ENCODE data around the gene CTU2.

DNA sequence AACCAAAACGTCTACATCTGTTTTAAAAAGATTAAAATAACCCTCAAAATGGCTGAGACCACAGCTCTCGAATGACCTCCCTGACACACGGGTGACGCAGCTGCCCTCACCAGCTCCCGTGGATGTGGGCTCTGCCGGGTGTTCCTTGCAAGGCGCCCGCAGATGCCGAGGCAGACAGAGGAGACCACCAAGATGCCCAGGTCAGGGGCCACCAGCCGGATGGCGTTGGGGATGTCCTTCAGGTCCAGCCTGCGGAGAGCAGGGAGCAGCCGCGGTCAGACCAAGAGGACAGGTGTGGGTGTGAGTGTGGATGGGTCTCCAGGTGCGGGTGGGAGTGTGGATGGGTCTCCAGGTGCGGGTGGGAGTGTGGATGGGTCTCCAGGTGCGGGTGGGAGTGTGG is 35.1 kb downstream of the CTU2 start:
- TF ChIP-seq, protein P1, sequence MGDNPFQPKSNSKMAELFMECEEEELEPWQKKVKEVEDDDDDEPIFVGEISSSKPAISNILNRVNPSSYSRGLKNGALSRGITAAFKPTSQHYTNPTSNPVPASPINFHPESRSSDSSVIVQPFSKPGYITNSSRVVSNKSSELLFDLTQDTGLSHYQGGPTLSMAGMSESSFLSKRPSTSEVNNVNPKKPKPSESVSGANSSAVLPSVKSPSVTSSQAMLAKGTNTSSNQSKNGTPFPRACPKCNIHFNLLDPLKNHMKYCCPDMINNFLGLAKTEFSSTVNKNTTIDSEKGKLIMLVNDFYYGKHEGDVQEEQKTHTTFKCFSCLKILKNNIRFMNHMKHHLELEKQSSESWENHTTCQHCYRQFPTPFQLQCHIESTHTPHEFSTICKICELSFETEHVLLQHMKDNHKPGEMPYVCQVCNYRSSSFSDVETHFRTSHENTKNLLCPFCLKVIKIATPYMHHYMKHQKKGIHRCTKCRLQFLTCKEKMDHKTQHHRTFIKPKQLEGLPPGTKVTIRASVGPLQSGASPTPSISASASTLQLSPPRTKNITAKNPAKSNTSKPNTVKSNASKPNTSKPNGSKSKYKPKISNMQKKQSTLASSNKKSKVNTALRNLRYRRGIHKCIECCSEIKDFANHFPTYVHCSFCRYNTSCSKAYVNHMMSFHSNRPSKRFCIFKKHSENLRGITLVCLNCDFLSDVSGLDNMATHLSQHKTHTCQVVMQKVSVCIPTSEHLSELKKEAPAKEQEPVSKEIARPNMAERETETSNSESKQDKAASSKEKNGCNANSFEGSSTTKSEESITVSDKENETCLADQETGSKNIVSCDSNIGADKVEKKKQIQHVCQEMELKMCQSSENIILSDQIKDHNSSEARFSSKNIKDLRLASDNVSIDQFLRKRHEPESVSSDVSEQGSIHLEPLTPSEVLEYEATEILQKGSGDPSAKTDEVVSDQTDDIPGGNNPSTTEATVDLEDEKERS (tag by site-specific recombination; IDR thresholded peaks at IDR 0.05), result no peak
- TF ChIP-seq, protein P2, sequence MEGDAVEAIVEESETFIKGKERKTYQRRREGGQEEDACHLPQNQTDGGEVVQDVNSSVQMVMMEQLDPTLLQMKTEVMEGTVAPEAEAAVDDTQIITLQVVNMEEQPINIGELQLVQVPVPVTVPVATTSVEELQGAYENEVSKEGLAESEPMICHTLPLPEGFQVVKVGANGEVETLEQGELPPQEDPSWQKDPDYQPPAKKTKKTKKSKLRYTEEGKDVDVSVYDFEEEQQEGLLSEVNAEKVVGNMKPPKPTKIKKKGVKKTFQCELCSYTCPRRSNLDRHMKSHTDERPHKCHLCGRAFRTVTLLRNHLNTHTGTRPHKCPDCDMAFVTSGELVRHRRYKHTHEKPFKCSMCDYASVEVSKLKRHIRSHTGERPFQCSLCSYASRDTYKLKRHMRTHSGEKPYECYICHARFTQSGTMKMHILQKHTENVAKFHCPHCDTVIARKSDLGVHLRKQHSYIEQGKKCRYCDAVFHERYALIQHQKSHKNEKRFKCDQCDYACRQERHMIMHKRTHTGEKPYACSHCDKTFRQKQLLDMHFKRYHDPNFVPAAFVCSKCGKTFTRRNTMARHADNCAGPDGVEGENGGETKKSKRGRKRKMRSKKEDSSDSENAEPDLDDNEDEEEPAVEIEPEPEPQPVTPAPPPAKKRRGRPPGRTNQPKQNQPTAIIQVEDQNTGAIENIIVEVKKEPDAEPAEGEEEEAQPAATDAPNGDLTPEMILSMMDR (tag by site-specific recombination; IDR thresholded peaks at IDR 0.05), result no peak
- TF ChIP-seq ZBTB7A (tag by site-specific recombination; IDR thresholded peaks at IDR 0.05; ENCODE audit: low read depth), result no peak
- no peak for TF ChIP-seq ZBTB8A (tag by site-specific recombination; IDR thresholded peaks at IDR 0.05)
- no peak for TF ChIP-seq ZNF138 (tag by site-specific recombination; IDR thresholded peaks at IDR 0.05; ENCODE audit: borderline replicate concordance)
- no peak for TF ChIP-seq ZNF792 (tag by site-specific recombination; IDR thresholded peaks at IDR 0.05)

Measured in HEK293 (cell line).